Hematopoietic multipotent progenitor cell treated with erythropoietin and hydrocortisone succinate and interleukin-3 and kit ligand, for 4 days (in vitro differentiated cells): Measurements from ENCODE around the gene CDK18.

Experiments
- DNase-seq: peaks from one replicate; pipeline ENCODE4 v3.0.0-alpha.2; 2015

The CDK18 gene

DNA sequence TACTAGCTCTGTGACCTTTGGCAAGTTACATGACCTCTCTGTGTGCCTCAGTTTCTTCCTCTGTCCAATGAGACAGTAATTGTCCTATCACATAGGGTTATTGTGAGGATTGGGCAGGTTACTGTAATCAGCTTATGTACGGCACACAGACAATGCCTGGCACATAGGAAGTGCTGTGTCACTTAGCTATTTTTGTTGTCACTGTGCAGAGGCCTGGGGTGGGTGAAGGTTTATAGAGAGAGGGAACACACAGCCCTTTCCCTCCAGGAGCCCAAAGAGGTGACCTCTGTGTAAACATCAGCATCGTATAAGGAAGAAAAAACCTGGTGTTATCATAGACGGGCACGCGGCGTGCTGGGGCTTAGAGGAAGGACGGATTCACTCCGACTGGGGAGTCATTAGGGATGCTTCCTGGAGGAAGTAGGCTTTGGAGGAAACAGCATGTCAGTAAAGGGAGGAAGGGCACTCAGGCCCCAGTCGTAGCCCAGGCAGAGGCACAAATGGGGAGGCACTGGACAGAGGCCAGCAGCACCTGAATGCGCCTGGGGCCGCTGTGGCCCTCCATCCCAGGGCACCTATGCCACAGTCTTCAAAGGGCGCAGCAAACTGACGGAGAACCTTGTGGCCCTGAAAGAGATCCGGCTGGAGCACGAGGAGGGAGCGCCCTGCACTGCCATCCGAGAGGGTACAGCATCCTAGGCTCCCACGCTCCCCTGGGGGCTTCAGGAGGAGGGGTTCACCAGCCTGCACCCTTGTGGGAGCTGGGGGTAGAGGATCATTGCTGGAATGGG lies 21.2 kb downstream of the CDK18 start:
- DNase-seq, result no peak

- no peak for DNase-seq
These were observed 22.0 kb downstream of the CDK18 start for GRCh38 chr1:205526431-205526830.

GRCh38 chr1:205527931-205528330 lies 23.5 kb downstream of the CDK18 start:
- no peak for DNase-seq

DNA sequence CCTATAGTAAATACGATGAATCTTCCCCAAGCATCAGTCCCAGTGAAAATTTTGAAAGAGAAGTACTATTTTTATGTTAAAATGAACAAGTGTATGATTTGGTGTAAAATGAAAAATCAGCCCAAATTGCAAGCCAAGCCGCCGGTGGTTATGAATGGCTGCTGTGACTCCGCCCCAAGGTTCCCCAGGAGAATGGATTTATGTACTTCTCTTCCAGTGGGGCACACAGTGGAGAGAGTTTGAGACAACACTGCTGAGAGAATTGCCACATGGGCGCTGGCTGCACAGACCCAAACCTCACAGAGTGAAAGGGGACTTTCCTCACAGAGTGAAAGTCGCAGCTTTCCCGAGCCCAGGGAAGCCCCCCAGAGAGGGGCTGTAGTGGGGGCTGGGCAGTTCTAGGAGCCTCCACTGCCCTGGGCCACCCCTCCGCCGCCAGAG lies 24.0 kb downstream of the CDK18 start:
- DNase-seq, result no peak

DNA sequence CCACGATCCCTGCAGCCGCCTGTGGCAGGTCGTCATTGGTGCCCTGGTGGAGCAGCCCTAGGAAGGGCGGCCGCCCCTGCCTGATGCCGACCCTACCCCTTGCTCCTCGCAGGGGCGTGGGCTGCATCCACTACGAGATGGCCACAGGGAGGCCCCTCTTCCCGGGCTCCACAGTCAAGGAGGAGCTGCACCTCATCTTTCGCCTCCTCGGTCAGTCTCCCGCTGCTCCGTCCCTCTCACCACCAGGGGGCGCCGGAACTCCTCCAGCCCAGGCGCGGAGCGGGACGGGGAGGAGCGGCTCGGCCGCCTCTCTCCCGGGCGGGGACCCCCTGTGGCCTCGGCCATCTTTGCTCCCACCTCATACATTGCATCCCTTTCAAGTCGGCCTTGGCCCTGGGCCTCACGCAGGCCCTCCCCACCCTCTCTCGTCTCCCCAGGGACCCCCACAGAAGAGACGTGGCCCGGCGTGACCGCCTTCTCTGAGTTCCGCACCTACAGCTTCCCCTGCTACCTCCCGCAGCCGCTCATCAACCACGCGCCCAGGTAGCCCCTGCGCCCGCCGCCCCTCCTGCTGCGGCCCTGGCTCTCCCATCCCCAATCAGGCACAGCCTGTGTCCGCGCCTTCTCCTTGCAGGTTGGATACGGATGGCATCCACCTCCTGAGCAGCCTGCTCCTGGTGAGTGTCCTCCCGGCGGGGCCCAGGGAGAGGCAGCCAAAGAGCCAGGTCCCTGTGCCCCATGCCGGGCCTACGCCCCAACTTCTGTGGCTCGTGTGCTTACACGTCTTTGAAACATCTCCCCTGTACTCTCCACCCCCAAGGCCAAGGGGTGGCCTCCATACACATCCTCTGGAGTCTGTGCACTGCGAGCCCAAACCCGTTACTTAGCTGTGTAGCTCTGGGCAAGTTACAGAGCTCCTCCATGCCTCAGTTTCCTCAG lies 24.7 kb downstream of the CDK18 start:
- DNase-seq, result peak; percentile 84

DNA sequence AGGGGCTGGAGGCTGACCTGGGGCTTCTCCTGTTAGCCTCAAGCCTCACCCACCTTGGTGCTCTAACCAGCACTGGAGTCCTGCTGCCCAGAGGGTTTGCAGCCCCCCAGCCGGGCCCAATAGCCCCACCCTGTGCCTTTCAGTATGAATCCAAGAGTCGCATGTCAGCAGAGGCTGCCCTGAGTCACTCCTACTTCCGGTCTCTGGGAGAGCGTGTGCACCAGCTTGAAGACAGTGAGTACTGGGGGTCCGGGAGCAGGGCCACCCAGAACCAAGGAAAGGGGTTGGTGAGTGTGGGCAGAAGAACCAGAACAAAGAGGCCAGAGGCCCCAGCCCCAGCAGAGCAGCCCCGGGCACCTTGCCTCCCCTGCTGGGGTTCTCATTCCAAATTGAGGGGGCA lies 25.6 kb downstream of the CDK18 start:
- no peak for DNase-seq

GRCh38 chr1:205531191-205532025 lies 26.9 kb downstream of the CDK18 start:
- DNase-seq, result no peak

GRCh38 chr1:205532026-205532898 lies 27.8 kb downstream of the CDK18 start:
- no peak for DNase-seq

GRCh38 chr1:205532996-205533735 lies 28.7 kb downstream of the CDK18 start:
- no peak for DNase-seq

DNA sequence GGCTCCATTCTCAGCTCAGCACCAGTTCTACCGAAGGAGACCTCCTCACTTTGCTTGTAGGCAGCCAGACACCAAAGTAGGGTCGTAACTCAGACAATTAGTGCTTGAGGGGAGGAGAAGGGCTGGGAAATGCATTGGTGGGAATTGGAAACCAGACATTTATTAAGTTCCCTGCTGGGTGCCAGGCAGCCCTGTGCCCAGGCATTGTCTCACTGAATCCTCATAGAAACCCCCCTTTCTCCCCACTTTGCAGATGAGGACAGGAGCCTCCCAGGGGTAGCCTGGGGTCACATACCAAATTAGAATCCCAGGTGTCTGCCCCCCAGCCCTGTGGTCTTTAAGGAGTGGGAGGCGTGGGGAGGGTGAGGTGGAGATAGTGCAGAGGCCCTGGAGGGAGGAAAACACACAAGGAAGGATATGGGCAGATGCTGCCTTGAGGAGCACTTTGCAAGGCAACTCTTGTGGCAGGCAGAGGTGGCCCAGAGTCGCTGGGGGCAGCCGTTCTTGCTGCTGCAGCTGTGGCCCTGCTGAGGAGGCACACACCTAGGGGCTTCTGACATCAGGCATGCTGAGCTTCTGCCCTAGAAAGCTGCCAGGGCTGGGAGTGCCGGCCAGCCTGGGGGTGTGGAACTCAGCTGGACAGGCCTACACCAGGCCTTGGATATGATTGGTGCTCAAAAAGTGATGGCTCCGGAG lies 29.4 kb downstream of the CDK18 start:
- DNase-seq, result no peak

DNA sequence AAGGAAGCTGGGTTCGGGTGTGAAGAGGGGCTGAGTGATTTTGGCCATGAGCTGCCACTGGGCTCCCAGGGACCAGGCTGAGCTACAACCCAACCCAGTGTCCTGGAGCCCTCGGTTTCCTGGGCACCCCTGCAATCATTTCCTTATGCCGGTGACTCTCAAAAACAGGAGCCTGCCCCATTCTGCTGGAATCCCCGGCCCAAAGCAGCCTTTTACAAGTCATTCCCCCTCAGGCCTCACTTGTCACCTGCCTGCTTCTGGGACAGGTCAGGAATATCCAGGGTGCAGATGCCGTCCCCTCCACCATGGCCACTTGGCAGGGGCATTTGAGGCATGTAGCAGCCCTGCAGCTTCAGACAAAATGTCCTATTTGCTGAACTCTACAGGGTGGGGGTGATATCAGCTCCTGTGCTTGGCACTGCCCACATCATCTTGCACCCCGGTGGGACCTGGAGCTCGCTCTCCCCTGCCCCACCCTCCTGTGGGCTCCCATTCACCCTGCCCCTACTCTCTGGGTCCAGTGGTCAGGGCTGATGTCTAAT lies 30.0 kb downstream of the CDK18 start:
- no peak for DNase-seq

DNA sequence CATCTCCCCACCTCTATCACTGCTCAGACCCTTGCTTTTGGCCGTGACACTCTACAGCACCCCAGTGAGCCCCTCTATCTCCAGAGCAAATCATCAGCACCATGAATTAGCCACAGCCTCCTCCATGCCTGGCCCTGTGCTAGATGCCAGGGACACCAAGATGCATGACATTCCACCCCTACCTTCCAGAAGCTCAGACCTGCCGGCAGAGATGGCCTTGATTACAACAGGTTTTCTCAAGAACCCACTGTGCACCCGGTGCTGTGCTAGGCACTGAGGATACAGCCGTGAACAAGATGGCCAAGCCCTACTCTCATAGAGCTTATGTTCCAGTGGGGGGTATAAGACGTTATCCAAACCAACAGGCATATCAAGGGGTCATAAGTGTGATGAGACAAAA lies 30.6 kb downstream of the CDK18 start:
- DNase-seq, result no peak

- no peak for DNase-seq
These were observed 31.6 kb downstream of the CDK18 start for GRCh38 chr1:205535866-205536758.

DNA sequence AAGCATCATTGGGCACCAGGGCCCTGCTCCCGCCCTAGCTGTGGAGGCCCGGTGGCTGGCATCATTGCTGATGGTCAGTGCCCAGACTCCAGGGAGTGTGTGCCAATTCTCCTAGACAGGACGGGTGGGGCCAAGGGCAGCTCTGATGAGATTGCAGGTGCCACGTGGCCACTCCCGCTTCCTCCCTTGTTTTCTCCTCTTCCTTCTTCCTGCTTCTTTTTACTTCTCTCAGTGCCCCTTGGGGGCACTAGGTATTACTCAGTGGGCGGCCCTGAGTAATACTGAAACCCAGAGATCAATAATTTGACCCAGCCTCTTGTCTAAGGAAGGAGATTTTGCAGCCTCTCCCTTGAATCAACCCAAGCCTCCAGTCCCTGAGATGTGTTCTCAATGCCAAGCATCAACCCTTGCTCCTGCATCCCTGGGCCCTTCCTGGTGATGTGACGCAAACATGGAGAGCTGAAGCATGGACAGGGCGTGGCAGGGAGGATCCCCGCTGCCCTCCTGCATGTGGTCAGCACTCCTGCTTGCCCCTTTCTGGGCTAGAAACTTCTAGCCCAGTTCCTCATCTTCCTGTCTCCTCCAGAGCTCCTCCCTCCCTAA lies 32.4 kb downstream of the CDK18 start:
- no peak for DNase-seq

- DNase-seq, result no peak
These were observed 33.0 kb downstream of the CDK18 start for GRCh38 chr1:205537386-205538018.

DNA sequence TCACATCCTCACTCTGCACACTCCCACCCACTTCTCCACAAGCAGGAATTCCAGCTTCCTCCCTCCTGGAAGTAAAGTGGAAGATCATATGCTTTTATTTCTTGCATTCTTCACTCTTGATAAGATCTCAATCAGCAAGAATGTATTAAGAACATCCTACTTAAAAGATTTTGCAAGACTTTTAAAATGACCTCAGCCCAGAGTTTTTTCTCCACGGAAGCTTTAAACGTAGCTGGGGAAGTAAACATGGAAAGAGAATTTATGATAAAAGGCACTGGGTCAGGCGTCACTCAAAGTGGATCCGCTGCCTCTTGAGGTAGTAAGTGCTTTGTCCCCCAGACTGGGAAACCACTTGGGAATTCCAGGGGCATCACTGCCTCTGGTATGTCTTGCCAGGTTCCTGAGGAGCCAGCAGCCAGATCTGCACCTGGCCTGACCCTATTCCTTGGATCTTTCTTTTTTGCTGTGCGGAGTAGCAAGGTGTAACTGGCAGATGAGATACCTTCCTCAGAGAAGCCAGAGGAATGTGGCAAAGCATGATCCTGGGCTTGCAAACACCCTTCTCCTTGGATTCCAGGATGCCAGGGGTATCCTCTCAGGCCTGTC lies 33.9 kb downstream of the CDK18 start:
- DNase-seq, result no peak

DNA sequence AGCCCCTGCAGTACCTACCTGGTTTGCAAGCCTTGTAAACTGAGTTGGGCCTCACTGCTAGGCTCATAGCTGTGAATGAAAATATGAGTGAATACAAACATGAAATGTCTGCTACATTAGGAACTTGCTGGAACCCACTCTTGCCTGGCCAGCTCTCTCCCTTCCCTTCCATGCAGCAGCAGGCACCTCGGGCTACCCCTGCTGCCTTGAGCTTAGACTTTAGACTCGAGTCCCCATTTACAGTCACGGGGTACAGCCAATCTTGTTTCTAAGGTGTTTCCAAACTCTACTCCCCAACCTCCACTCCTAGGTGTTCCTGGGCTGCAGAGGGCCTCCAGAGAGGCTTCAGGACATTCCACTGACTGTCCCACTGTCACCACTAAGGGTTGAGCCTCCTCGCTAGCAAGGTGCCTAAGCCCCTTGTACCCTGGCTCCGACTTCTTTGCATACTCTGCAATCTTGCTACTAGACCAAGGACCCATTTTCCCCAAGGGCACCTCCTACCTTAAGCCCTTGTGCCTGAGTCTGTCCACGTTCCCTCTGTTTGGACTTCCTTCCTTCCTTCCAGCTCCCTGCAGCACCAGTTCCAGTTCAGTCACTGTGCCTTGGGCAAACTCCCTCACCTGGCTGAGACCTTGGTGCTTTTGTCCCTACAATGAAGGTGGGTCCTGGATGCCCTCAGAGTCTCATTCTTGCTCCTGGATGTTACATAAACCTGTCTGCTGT lies 36.9 kb downstream of the CDK18 start:
- no peak for DNase-seq
